ENCODE data around the gene RCAN1.

- TF ChIP-seq CTCF (IDR thresholded peaks at IDR 0.05; ENCODE audit: low read depth, low read length, missing input control) (peak; percentile 49), RXRA (IDR thresholded peaks at IDR 0.05) (no peak), RAD21 (IDR thresholded peaks at IDR 0.05) (peak; percentile 70 to 79), FOXA1 (IDR thresholded peaks at IDR 0.05) (no peak), REST (IDR thresholded peaks at IDR 0.05) (no peak), TAF1 (conservative IDR thresholded peaks at IDR 0.05) (no peak), MAX (IDR thresholded peaks at IDR 0.05) (no peak), YY1 (IDR thresholded peaks at IDR 0.05) (no peak), SP1 (IDR thresholded peaks at IDR 0.05) (no peak), GABPA (IDR thresholded peaks at IDR 0.05 in 1 of 2, conservative IDR thresholded peaks at IDR 0.05 in 1 of 2) (no peak), JUND (IDR thresholded peaks at IDR 0.05) (no peak), ATF3 (IDR thresholded peaks at IDR 0.05) (no peak)
These were observed 32.3 kb downstream of the RCAN1 start for GRCh38 chr21:34582506-34583150.

All from liver (tissue), 3 donors.